Activated CD4-positive, alpha-beta T cell treated with anti-CD3 and anti-CD28 coated beads, Interleukin-2, amount 50 U/mL, for 1 hour (primary cell): ENCODE data around the gene MS4A8.

Source experiments
- DNase-seq: peaks from one replicate; pipeline ENCODE4 v3.0.0-alpha.2; 2020

Gene MS4A8

DNA sequence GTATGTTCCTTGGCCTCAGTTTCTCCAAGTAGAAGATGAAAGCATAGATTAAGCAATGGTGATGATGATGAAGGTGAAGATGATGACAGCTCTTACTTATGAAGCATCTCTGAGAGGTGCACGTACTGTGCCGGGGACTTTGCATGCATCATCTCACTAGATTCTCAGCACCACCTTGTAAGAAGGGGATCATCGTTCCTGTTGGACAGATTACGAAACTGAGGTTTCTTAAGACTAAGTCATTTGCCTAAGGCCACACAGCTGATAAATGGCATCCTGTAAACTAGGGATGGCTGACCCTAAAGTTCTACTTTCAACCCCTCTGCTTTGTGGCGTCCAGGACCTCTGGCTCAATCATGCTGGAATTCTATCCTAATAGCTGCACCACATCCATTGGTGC lies 65.9 kb downstream of the MS4A8 start:
- DNase-seq = no peak
